Activated CD4-positive, alpha-beta T cell treated with anti-CD3 and anti-CD28 coated beads for 36 hours (primary cell): Measurements from ENCODE around the gene RAD51B. TPM values are rescaled to one million over a fixed set of nuclear protein-coding genes. Genes with fewer than 3 reads are reported as not detected.

ENCODE experiments used
- ATAC-seq: fragments of 200-7000 bp; cut with Tn5 transposase; one replicate; pipeline ENCODE4 v1.10.0; 2021; ENCODE audit warnings: mild to moderate bottlenecking, moderate library complexity
- CTCF ChIA-PET: fragments of 350-600 bp; sonication (Branson Sonifier 250); formaldehyde crosslinking; loops from one replicate; lab custom pipeline; 2021; ENCODE audit warnings: antibody characterized with exemption; lab: Charles Lee
- POLR2A ChIA-PET: fragments of 350-600 bp; sonication (Branson Sonifier 250); formaldehyde crosslinking; loops from one replicate; lab custom pipeline; 2021; ENCODE audit warnings: antibody characterized with exemption, inconsistent platforms; lab: Charles Lee
- DNase-seq: peaks from one replicate; pipeline ENCODE4 v3.0.0-alpha.2; 2020
- H3K27ac Mint-ChIP-seq: one replicate; pipeline ENCODE4 v1.8.0; 2021; ENCODE audit warnings: mixed read lengths
- H3K27me3 Mint-ChIP-seq: one replicate; pipeline ENCODE4 v1.8.0; 2021; ENCODE audit warnings: mixed read lengths
- H3K36me3 Mint-ChIP-seq: one replicate; pipeline ENCODE4 v1.8.0; 2021; ENCODE audit warnings: low read depth, mixed read lengths
- H3K4me1 Mint-ChIP-seq: one replicate; pipeline ENCODE4 v1.8.0; 2021; ENCODE audit warnings: mixed read lengths
- H3K4me3 Mint-ChIP-seq: one replicate; pipeline ENCODE4 v1.8.0; 2021; ENCODE audit warnings: mild to moderate bottlenecking, moderate library complexity, mixed read lengths
- H3K9me3 Mint-ChIP-seq: one replicate; pipeline ENCODE4 v1.8.0; 2021; ENCODE audit warnings: low read depth, mixed read lengths
- intact Hi-C, 2 experiments: fragments of 100-400 bp; cut with DNase I in 1 of 2; cut with micrococcal nuclease in 1 of 2; formaldehyde crosslinking; loops; one replicate each; pipeline versions ENCODE4 v1.14.2 to v1.15.1; 2022 to 2024; cut with DNase I, micrococcal nuclease
- total RNA-seq, 2 experiments: library from RNA; stranded (reverse); gene quantifications; one replicate each; pipeline ENCODE4 v1.2.3, GENCODE V29; 2021

Gene RAD51B
- 10 to 100 TPM; 26.4 to 39.9 TPM for total RNA-seq

GRCh38 chr14:67819563-67820421, at the start of gene RAD51B:
TSS of gene RAD51B (plus strand) at chr14:67819779.
- peak; percentile 74 for ATAC-seq
- peak; percentile 93 for DNase-seq

GRCh38 chr14:67773844-67774377, 45.7 kb upstream of the RAD51B start:
- H3K36me3 Mint-ChIP-seq: peaks cover 42% of the 10 kb centered on the region
- no peak overlapping the region for H3K4me3 Mint-ChIP-seq
- intact Hi-C loops: no loop called here
- H3K9me3 Mint-ChIP-seq: no peaks in the 10 kb centered on the region
- ATAC-seq: no peak
- no peak overlapping the region for H3K27ac Mint-ChIP-seq
- CTCF ChIA-PET: no interaction called here
- H3K4me1 Mint-ChIP-seq: no peaks in the 10 kb centered on the region
- no peaks in the 10 kb centered on the region for H3K27me3 Mint-ChIP-seq
- DNase-seq: no peak
- POLR2A ChIA-PET: interaction anchor here (0.6 kb wide), 1 partner anchor 479 kb away, joined by 5 read pairs; no protein-coding TSS in a partner anchor

More at GRCh38 chr14:67819563-67820421, at the start of gene RAD51B:
- peak within 1 kb of the TSS; percentile 95 for H3K4me3 Mint-ChIP-seq
- ChIA-PET POLR2A (interaction anchor here (0.6 to 0.7 kb wide), 2 partner anchors 436 to 542 kb away, joined by 3 to 7 read pairs; no protein-coding TSS in a partner anchor), CTCF (interaction anchor here (0.9 to 1.0 kb wide), 2 partner anchors 114 to 220 kb away, joined by 3 read pairs; partner anchors contain the start of gene PIGH)
- no peaks in the 10 kb centered on the region for H3K27me3 Mint-ChIP-seq
- intact Hi-C loops: loop anchor here (1.0 to 5.0 kb wide), 10 partner anchors 199 to 1948 kb away; partner anchors contain the start of genes ERH (in 2 of the 2), SLC39A9 (in 2 of the 2), ZFP36L1 (in 2 of the 2) and ACTN1 (in 1 of the 2)
- H3K36me3 Mint-ChIP-seq: peaks cover 1% of the 10 kb centered on the region
- H3K9me3 Mint-ChIP-seq: no peaks in the 10 kb centered on the region
- H3K27ac Mint-ChIP-seq: peak within 1 kb of the TSS; percentile 94
- H3K4me1 Mint-ChIP-seq: peaks cover 38% of the 10 kb centered on the region

GRCh38 chr14:67776653-67777322, 42.8 kb upstream of the RAD51B start:
- intact Hi-C loops: no loop called here
- H3K4me3 Mint-ChIP-seq: no peak overlapping the region
- H3K36me3 Mint-ChIP-seq: peaks cover 45% of the 10 kb centered on the region
- H3K9me3 Mint-ChIP-seq: no peaks in the 10 kb centered on the region
- no peak overlapping the region for H3K27ac Mint-ChIP-seq
- ChIA-PET CTCF (no interaction called here), POLR2A (no interaction called here)
- DNase-seq: no peak
- H3K27me3 Mint-ChIP-seq: no peaks in the 10 kb centered on the region
- no peaks in the 10 kb centered on the region for H3K4me1 Mint-ChIP-seq
- no peak for ATAC-seq

DNA sequence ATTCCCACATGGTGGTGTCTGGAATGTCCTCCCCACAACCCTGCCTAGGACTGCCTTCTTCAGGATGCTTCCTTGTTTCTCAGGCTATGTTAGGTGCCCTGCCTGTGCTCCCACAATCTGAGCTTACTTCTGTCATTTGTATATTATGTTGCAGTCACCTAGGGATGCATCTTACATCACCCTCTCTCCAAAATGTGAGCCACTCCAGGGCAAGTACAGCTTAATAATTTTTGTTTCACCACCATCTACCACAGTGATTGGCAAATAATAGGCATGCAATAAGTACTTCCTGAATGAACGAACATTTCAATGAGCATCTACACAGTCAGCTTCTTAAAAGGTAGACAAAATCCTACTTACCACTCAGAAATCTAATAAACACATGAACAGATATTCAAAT, 40.8 kb upstream of the RAD51B start:
- intact Hi-C loops: no loop called here
- DNase-seq (no peak), ATAC-seq (no peak)
- H3K9me3 Mint-ChIP-seq: no peaks in the 10 kb centered on the region
- H3K27me3 Mint-ChIP-seq: no peaks in the 10 kb centered on the region
- ChIA-PET POLR2A (no interaction called here), CTCF (no interaction called here)
- H3K27ac Mint-ChIP-seq: no peak overlapping the region
- H3K36me3 Mint-ChIP-seq: peaks cover 52% of the 10 kb centered on the region
- no peaks in the 10 kb centered on the region for H3K4me1 Mint-ChIP-seq
- no peak overlapping the region for H3K4me3 Mint-ChIP-seq

GRCh38 chr14:67782090-67782489, 37.5 kb upstream of the RAD51B start:
- ChIA-PET CTCF (interaction anchor here (0.5 to 1.2 kb wide), 2 partner anchors 15 to 1823 kb away, joined by 3 to 5 read pairs; no protein-coding TSS in a partner anchor), POLR2A (interaction anchor here (0.6 kb wide), 1 partner anchor 9 kb away, joined by 3 read pairs; no protein-coding TSS in a partner anchor)
- no peak for ATAC-seq
- DNase-seq: no peak
- Mint-ChIP-seq H3K27ac (no peak overlapping the region), H3K4me1 (no peaks in the 10 kb centered on the region), H3K9me3 (no peaks in the 10 kb centered on the region), H3K36me3 (peaks cover 51% of the 10 kb centered on the region), H3K27me3 (no peaks in the 10 kb centered on the region), H3K4me3 (no peak overlapping the region)
- intact Hi-C loops: no loop called here

- no peak for DNase-seq
- intact Hi-C loops: no loop called here
- H3K36me3 Mint-ChIP-seq: peaks cover 51% of the 10 kb centered on the region
- H3K27me3 Mint-ChIP-seq: no peaks in the 10 kb centered on the region
- H3K27ac Mint-ChIP-seq: no peak overlapping the region
- ChIA-PET POLR2A (no interaction called here), CTCF (no interaction called here)
- H3K4me3 Mint-ChIP-seq: no peak overlapping the region
- H3K4me1 Mint-ChIP-seq: no peaks in the 10 kb centered on the region
- ATAC-seq: no peak
- H3K9me3 Mint-ChIP-seq: no peaks in the 10 kb centered on the region
Measured at GRCh38 chr14:67784244-67784823, 35.2 kb upstream of the RAD51B start.

DNA sequence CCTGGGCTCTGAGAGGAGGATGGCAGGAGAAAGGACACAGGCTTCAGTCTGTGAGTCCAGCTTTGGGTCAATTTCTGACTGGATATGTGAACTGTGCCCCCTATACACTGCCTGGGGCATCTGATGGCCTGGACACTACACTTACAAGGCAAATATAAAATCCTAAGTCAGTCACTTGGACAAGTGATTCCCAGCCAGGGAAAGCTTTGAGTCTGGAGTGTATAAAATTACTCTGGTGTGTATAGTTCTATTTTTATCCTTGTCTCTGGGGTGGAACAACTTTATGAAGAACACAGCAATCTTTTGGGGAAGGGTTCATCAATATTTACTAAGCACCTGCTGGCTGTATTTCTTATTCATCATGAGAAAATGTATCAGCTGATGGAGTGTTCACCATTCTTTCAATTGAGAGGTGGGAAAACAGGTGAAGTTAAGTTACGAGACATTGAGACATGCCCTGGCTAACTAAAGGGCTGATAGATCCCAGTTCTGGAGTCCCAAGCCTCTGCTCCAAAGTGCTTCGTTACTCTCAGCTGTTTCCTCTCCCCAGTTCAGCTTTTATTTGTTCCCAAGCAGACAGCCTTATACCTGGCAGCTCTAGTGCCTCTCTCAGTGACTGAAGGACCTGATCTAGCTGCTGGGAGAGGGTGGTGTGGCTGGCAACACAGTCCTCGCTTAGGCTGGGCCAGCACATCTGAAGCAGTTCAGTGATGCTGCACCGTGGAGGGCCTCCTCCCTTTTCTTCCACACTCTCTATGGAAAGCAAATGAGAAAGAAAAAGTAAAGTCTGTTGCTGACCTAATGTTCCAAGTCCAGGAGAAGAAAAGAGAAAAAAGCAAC, 34.1 kb upstream of the RAD51B start:
- Mint-ChIP-seq H3K4me1 (no peaks in the 10 kb centered on the region), H3K9me3 (no peaks in the 10 kb centered on the region), H3K4me3 (no peak overlapping the region), H3K27ac (no peak overlapping the region), H3K36me3 (peaks cover 55% of the 10 kb centered on the region), H3K27me3 (no peaks in the 10 kb centered on the region)
- POLR2A ChIA-PET: no interaction called here
- CTCF ChIA-PET: no interaction called here
- DNase-seq (no peak), ATAC-seq (no peak)
- intact Hi-C loops: no loop called here

- H3K27ac Mint-ChIP-seq: no peak overlapping the region
- H3K4me1 Mint-ChIP-seq: no peaks in the 10 kb centered on the region
- H3K4me3 Mint-ChIP-seq: no peak overlapping the region
- CTCF ChIA-PET: no interaction called here
- POLR2A ChIA-PET: no interaction called here
- peaks cover 39% of the 10 kb centered on the region for H3K36me3 Mint-ChIP-seq
- DNase-seq (no peak), ATAC-seq (no peak)
- intact Hi-C loops: no loop called here
- H3K27me3 Mint-ChIP-seq: no peaks in the 10 kb centered on the region
- no peaks in the 10 kb centered on the region for H3K9me3 Mint-ChIP-seq
Measured at GRCh38 chr14:67787673-67788072, 31.9 kb upstream of the RAD51B start.

DNA sequence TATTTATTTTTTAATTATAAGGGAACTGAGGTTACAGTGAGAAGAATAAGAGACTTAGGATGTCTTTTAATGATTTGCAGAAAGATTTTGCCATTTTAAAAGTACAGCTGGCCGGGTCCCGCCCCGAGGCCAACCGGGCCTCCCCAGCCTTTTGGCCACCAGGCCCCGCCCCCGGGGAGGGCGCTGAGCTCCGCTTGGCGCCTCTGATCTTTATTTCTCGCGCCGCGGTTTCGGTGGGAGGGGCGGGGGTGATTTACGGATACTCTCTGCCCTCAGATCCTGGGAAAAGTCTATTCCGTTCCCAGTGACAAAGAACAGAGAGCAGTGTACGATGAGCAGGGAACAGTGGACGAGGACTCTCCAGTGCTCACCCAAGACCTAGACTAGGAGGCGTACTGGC, 20.8 kb upstream of the RAD51B start:
- Mint-ChIP-seq H3K9me3 (no peaks in the 10 kb centered on the region), H3K4me3 (no peak overlapping the region), H3K36me3 (peaks cover 30% of the 10 kb centered on the region), H3K27me3 (no peaks in the 10 kb centered on the region), H3K4me1 (no peaks in the 10 kb centered on the region), H3K27ac (no peak overlapping the region)
- intact Hi-C loops: no loop called here
- ATAC-seq (no peak), DNase-seq (no peak)
- POLR2A ChIA-PET: no interaction called here
- CTCF ChIA-PET: no interaction called here

DNA sequence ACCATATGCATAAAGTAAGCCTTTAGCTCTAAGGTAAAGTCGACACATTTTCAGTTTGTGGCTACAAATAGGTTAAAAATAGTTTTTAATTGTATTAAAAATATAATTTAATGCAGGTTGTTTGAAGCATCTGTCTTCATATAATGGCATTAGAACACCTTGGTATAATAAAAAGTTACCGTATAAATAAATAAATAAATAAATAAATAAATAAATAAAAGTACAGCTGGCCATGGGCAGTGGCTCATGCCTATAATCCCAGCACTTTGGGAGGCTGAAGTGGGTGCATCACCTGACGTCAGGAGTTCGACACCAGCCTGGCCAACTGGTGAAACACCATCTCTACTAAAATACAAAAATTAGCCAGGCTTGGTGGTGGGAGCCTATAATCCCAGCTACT, 18.8 kb upstream of the RAD51B start:
- no peak for DNase-seq
- Mint-ChIP-seq H3K27me3 (no peaks in the 10 kb centered on the region), H3K27ac (no peak overlapping the region), H3K9me3 (no peaks in the 10 kb centered on the region), H3K4me1 (no peaks in the 10 kb centered on the region), H3K4me3 (no peak overlapping the region), H3K36me3 (peaks cover 33% of the 10 kb centered on the region)
- intact Hi-C loops: no loop called here
- ATAC-seq: no peak
- ChIA-PET CTCF (interaction anchor here (1.0 kb wide), 1 partner anchor 96 kb away, joined by 3 read pairs; no protein-coding TSS in a partner anchor), POLR2A (no interaction called here)
